ENCODE data around the gene ASPG.

The ASPG gene

GRCh38 chr14:104054222-104054905, 31.1 kb upstream of the ASPG start:
- no peak for TF ChIP-seq EZH2phosphoT487 (IDR thresholded peaks at IDR 0.05; ENCODE audit: borderline replicate concordance, low read length)
- TF ChIP-seq, protein P1, sequence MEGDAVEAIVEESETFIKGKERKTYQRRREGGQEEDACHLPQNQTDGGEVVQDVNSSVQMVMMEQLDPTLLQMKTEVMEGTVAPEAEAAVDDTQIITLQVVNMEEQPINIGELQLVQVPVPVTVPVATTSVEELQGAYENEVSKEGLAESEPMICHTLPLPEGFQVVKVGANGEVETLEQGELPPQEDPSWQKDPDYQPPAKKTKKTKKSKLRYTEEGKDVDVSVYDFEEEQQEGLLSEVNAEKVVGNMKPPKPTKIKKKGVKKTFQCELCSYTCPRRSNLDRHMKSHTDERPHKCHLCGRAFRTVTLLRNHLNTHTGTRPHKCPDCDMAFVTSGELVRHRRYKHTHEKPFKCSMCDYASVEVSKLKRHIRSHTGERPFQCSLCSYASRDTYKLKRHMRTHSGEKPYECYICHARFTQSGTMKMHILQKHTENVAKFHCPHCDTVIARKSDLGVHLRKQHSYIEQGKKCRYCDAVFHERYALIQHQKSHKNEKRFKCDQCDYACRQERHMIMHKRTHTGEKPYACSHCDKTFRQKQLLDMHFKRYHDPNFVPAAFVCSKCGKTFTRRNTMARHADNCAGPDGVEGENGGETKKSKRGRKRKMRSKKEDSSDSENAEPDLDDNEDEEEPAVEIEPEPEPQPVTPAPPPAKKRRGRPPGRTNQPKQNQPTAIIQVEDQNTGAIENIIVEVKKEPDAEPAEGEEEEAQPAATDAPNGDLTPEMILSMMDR (IDR thresholded peaks at IDR 0.05; ENCODE audit: low read depth, low read length, poor library complexity, severe bottlenecking), result no peak
- Histone ChIP-seq H3K4me2 (ENCODE audit: low read length) (no peak overlapping the region), H3K9me2 (replicated peaks; ENCODE audit: control insufficient read depth, low read length) (no peaks in the 10 kb centered on the region), H4K20me1 (ENCODE audit: control insufficient read depth, insufficient read depth, low read depth, low read length) (no peaks in the 10 kb centered on the region), H3K27ac (ENCODE audit: low read depth, low read length) (no peak overlapping the region), H3K9me3 (ENCODE audit: control insufficient read depth, insufficient read depth, low read length) (no peaks in the 10 kb centered on the region), H3F3A (ENCODE audit: control insufficient read depth, insufficient read depth) (no peaks in the 10 kb centered on the region), H3K36me3 (ENCODE audit: control insufficient read depth, low read length) (no peaks in the 10 kb centered on the region), H3K27me3 (ENCODE audit: control insufficient read depth, low read length) (peaks cover 9% of the 10 kb centered on the region), H3K79me2 (ENCODE audit: control insufficient read depth, low read length) (no peaks in the 10 kb centered on the region), H3K4me1 (ENCODE audit: control insufficient read depth, low read length) (no peaks in the 10 kb centered on the region), H3K4me3 (ENCODE audit: low read length) (no peak overlapping the region)

- Histone ChIP-seq H3K9me3 (ENCODE audit: control insufficient read depth, insufficient read depth, low read length) (peaks cover 13% of the 10 kb centered on the region; the same call in 1 of the 2 replicates), H3K79me2 (ENCODE audit: control insufficient read depth, low read length) (no peaks in the 10 kb centered on the region), H3F3A (ENCODE audit: control insufficient read depth, insufficient read depth) (no peaks in the 10 kb centered on the region), H3K36me3 (ENCODE audit: control insufficient read depth, low read length) (no peaks in the 10 kb centered on the region), H3K9me2 (replicated peaks; ENCODE audit: control insufficient read depth, low read length) (no peaks in the 10 kb centered on the region), H3K4me1 (ENCODE audit: control insufficient read depth, low read length) (no peaks in the 10 kb centered on the region), H4K20me1 (ENCODE audit: control insufficient read depth, insufficient read depth, low read depth, low read length) (no peaks in the 10 kb centered on the region), H3K4me2 (ENCODE audit: low read length) (no peak overlapping the region), H3K27me3 (ENCODE audit: control insufficient read depth, low read length) (peaks cover 7% of the 10 kb centered on the region), H3K4me3 (ENCODE audit: low read length) (no peak overlapping the region), H3K27ac (ENCODE audit: low read depth, low read length) (no peak overlapping the region)
- no peak for TF ChIP-seq EZH2phosphoT487 (IDR thresholded peaks at IDR 0.05; ENCODE audit: borderline replicate concordance, low read length)
- TF ChIP-seq, protein P1 (IDR thresholded peaks at IDR 0.05; ENCODE audit: low read depth, low read length, poor library complexity, severe bottlenecking), result no peak
These were observed 23.2 kb upstream of the ASPG start for GRCh38 chr14:104062281-104062680.

GRCh38 chr14:104064003-104064402, 21.5 kb upstream of the ASPG start:
- Histone ChIP-seq H3K36me3 (ENCODE audit: control insufficient read depth, low read length) (no peaks in the 10 kb centered on the region), H4K20me1 (ENCODE audit: control insufficient read depth, insufficient read depth, low read depth, low read length) (no peaks in the 10 kb centered on the region), H3K79me2 (ENCODE audit: control insufficient read depth, low read length) (no peaks in the 10 kb centered on the region), H3K4me1 (ENCODE audit: control insufficient read depth, low read length) (no peaks in the 10 kb centered on the region), H3K27me3 (ENCODE audit: control insufficient read depth, low read length) (peaks cover 7% of the 10 kb centered on the region), H3K9me3 (ENCODE audit: control insufficient read depth, insufficient read depth, low read length) (peaks cover 13% of the 10 kb centered on the region; the same call in 1 of the 2 replicates), H3K4me2 (ENCODE audit: low read length) (no peak overlapping the region), H3K27ac (ENCODE audit: low read depth, low read length) (no peak overlapping the region), H3F3A (ENCODE audit: control insufficient read depth, insufficient read depth) (no peaks in the 10 kb centered on the region), H3K9me2 (replicated peaks; ENCODE audit: control insufficient read depth, low read length) (no peaks in the 10 kb centered on the region), H3K4me3 (ENCODE audit: low read length) (no peak overlapping the region)
- TF ChIP-seq, protein P1 (IDR thresholded peaks at IDR 0.05; ENCODE audit: low read depth, low read length, poor library complexity, severe bottlenecking), result no peak
- no peak for TF ChIP-seq EZH2phosphoT487 (IDR thresholded peaks at IDR 0.05; ENCODE audit: borderline replicate concordance, low read length)

Data from DOHH2 (cell line).